Kidney glomerular epithelial cell (primary cell): Measurements from ENCODE around the gene PRKAG2.
"Not testable (repeated sequence)": the region's sequence is repeated elsewhere in the genome, so short reads cannot be mapped to it uniquely, and the experiment has no call there.

Source experiments
- DNase-seq: peaks from one replicate; lab custom pipeline; 2025; lab: John Stamatoyannopoulos, UW

The PRKAG2 gene

DNA sequence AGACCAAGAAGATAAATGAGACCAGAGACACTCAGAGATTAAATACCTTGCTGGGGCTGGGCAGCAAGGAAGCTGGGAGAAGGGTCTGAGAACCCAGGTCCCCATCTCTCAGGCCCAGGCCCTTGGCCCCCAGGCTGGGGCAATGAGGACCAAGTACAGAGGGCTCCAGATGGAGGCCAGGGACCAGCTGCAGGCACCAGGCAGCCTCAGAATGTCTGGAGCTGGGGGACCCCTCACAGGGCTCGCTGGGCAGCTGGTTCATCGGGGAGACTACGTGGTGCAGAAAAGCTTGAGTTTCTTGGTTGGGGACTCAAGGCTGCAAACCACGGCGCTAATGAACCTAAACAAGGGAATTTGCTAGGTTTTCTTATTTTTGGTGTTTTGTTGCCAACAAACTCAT lies 75.6 kb downstream of the PRKAG2 start:
- no peak for DNase-seq

DNA sequence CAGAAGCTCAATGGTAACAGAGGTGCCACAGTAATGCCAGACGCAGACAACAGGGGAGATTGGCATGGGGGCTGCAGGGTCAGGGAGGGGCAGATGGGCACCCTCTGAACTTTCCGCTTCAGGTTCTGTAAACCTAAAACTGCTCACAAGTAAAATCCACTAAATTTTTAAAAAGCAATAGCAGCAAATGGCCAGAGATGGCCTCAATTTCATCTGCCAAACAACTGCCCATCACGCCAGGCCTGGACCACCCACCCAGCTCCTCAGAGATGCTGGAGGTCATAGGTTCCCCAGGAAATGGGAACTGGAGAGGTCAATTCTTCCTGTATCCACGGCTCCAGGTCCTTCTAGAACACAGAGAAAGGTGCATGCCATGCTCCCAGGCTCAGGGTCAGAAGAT lies 76.1 kb downstream of the PRKAG2 start:
- DNase-seq: no peak

- no peak for DNase-seq
Measured at GRCh38 chr7:151800391-151800790, 76.5 kb downstream of the PRKAG2 start.

- no peak for DNase-seq
Measured at GRCh38 chr7:151799506-151799905, 77.4 kb downstream of the PRKAG2 start.

- no peak for DNase-seq
Measured at GRCh38 chr7:151798851-151799448, 78.0 kb downstream of the PRKAG2 start.

DNA sequence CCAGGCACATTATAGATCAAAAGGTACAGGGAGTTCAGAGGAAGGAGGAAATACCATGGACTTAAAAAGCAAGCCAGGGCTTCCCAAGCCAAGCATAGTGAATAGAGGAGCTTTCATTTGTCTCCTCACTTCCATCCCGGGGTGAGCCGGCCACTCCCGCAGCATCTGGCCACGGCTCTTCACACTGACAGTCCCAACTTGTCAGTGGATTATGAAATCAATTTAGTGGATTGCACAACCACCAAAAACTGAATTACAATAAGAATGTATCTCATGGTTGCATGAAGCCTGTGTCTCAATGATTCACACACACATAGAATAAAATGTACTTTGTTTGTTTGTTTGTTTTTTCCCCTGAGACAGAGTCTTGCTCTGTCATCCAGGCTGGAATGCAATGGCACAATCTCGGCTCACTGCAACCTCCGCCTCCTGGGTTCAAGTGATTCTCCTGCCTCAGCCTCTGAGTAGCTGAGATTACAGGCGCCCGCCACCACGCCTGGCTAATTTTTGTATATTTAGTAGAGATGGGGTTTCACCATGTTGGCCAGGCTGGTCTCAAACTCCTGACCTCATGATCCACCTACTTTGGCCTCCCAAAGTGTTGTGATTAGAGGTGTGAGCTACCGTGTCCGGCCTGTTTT lies 79.1 kb downstream of the PRKAG2 start:
- not testable (repeated sequence) for DNase-seq

GRCh38 chr7:151796871-151797537 lies 79.9 kb downstream of the PRKAG2 start:
- no peak for DNase-seq

- no peak for DNase-seq
Measured at GRCh38 chr7:151796091-151796870, 80.6 kb downstream of the PRKAG2 start.

DNA sequence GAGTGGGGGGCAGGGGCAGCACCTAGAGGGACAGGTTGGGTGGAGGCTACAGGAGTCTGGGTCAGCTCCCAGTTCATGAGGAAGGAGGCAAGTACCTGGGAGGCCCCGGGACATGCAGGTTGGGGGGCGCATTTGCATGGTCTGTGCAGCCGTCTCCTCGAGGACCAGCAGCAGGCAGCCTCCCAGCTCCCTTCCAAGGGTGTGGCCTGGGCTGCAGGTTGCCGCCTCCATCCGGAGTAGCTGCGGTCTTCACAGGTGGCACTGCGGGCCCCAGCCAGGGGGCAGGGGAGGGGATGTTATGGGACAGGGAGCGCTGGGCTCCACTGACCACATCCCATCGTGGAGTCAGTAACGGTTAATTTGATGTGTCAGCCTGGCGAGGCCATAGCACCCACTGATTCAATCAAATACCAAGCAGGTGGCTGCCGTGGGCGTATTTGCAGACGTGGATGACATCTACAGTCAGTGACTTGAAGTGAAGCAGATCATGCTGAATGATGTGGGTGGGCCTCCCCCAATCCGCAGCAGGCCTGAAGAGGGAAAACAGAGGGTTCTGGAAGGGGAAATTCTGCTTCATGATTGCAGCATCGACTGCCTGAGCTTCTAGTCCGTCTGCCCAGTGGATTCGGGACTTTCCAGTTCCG lies 81.6 kb downstream of the PRKAG2 start:
- DNase-seq: no peak

- no peak for DNase-seq
Measured at GRCh38 chr7:151794508-151795167, 82.3 kb downstream of the PRKAG2 start.

DNA sequence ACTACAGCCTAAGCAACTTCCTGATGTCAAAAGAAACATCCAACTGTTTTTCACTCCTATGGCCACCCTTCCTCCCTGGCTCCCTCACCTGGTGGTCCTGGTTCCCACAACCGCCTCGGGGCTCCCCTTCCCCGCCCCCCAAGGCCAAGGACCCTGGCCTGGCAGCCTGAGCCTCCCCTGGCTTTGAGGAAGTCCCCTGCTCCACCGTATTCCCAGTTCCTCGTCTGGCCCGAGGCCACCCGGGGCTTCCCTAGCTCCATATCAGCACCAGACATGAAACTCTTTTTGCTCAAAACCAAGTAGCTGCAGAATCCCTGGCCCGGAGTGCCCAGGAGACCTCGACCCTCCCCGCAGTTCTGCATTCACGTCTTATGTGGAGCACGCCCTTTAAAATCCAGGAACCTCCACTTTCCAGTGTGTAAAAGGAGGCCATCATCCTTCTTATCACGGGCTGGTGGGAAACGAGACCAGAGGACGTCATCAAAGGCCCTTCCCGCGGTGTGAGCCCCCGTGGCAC lies 82.9 kb downstream of the PRKAG2 start:
- DNase-seq: no peak

DNA sequence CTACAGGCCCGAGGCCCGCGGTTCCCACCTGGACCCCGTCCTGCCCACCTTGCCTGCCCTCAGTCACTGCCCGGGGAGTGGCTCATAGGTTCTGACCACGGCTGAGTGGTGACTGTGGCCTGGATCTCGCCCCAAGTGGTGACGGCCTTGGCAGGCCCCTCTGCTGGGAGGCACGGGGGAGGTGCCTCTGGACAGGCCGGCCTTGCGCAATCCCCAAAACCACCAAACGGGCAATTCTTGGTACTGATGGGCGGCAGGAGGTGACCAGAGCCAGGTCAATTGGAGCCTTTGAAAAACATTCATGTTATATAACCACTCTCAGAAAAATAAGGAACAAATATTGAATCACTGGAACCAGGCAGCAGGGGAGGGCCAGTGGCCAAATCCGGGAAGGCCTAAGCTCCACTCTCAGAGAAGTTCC lies 83.4 kb downstream of the PRKAG2 start:
- DNase-seq: no peak

GRCh38 chr7:151792636-151793035 lies 84.3 kb downstream of the PRKAG2 start:
- DNase-seq: no peak

- no peak for DNase-seq
Measured at GRCh38 chr7:151792086-151792485, 84.8 kb downstream of the PRKAG2 start.

GRCh38 chr7:151790830-151791620 lies 85.9 kb downstream of the PRKAG2 start:
- DNase-seq: no peak

- no peak for DNase-seq
Measured at GRCh38 chr7:151790095-151790829, 86.7 kb downstream of the PRKAG2 start.

GRCh38 chr7:151789380-151789947 lies 87.5 kb downstream of the PRKAG2 start:
- no peak for DNase-seq

DNA sequence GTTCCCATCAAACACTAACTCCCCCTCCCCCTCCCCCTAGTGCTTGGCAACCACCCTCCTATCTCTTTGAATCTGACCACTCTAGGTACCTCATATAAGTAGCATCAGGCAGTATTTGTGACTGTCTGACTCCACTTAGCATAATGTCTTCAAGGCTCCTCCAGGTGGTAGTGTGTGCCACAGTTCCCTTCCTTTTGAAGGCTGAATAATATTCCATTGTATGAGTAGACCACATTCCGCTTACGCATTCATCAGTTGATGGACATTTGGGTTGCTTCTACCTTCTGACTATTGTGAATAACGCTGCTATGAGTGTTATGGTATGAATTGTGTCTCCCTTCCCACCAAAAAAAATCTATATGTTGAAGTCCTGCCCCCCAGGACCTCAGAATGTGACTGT lies 89.6 kb downstream of the PRKAG2 start:
- no peak for DNase-seq

DNA sequence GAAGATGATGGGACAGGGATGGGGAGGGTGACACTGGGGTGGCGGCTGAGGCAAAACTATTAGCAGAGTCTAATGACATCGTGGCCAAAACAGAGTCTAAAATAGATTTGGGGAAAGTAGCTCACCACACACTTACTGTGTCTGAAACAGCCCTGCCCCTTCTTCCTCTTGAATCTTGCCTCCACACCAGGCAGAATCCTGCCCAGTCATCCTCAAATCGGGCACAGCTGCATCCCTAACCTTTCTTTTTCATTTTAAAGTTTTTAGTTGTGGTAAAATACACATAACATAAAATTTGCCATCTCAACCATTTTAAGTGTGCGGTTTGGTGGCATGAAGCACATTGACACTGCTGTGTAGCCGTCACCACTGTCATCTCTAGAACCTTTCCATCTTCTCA lies 90.0 kb downstream of the PRKAG2 start:
- DNase-seq: no peak

- no peak for DNase-seq
Measured at GRCh38 chr7:151786241-151786640, 90.7 kb downstream of the PRKAG2 start.
